Fibroblast of pulmonary artery (primary cell): ENCODE data around the gene COX4I1.

Experiments
- DNase-seq: peaks from one replicate; pipeline ENCODE4 v3.0.0-alpha.2; 2010; ENCODE audit warnings: low read depth
- H3K4me3 ChIP-seq: replicated peaks from 2 replicates; pipeline ENCODE4 v1.5.1; 2011; ENCODE audit warnings: low read depth, mild to moderate bottlenecking, control low read depth, low read length, moderate library complexity
- TF ChIP-seq, protein P1 (sequence below): IDR thresholded peaks from 2 replicates; pipeline ENCODE4 v1.5.1; 2011; ENCODE audit warnings: mild to moderate bottlenecking, control low read depth, low read length, inconsistent platforms; ENCODE audit errors: missing control alignments

The COX4I1 gene

DNA sequence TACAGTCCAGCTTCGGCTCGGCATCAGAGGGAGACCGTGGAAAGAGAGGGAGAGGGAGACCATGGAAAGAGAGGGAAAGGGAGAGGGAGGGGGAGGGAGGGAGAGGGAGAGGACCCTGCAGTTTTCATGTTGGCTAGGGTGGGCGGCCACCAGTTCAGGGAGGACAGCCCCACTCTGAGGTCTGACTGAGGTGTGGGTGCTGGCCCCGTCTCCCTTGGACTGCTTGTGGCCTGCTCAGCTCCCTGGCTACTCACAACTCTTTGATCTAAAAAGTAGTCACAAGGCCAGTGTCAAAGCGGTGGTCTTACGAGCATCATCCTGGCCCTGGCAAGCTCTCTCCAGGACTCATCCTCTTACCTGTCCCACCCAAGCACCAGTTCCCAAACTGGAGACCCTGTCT, 9.4 kb downstream of the COX4I1 start:
- no peak for DNase-seq
- no peak overlapping the region for H3K4me3 ChIP-seq
- TF ChIP-seq, protein P1, sequence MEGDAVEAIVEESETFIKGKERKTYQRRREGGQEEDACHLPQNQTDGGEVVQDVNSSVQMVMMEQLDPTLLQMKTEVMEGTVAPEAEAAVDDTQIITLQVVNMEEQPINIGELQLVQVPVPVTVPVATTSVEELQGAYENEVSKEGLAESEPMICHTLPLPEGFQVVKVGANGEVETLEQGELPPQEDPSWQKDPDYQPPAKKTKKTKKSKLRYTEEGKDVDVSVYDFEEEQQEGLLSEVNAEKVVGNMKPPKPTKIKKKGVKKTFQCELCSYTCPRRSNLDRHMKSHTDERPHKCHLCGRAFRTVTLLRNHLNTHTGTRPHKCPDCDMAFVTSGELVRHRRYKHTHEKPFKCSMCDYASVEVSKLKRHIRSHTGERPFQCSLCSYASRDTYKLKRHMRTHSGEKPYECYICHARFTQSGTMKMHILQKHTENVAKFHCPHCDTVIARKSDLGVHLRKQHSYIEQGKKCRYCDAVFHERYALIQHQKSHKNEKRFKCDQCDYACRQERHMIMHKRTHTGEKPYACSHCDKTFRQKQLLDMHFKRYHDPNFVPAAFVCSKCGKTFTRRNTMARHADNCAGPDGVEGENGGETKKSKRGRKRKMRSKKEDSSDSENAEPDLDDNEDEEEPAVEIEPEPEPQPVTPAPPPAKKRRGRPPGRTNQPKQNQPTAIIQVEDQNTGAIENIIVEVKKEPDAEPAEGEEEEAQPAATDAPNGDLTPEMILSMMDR = no peak

GRCh38 chr16:85809645-85810044, 10.2 kb downstream of the COX4I1 start:
- TF ChIP-seq, protein P1 = no peak
- H3K4me3 ChIP-seq = no peak overlapping the region
- DNase-seq = no peak

GRCh38 chr16:85810097-85810741, 10.7 kb downstream of the COX4I1 start:
- no peak for DNase-seq
- no peak overlapping the region for H3K4me3 ChIP-seq
- TF ChIP-seq, protein P1 = no peak

DNA sequence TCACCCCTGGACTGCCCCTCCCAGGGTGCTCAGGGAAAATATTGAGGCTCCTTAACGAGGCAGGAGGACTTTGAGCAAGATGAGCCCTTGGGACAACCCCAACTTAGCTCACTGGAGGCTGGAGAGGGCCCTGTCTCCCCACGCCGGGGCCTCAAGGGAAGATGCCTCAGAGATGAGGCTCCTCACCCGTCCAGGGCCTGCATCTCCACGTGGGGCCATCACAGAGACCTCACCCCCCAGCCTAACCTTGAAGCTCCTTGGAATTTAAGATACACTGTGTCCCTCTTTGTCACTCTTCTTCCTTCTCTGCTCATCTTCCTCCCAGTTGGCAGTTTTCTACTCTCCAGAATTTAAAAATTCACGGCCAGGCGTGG, 11.2 kb downstream of the COX4I1 start:
- no peak for DNase-seq
- TF ChIP-seq, protein P1 = no peak
- H3K4me3 ChIP-seq = no peak overlapping the region

- no peak overlapping the region for H3K4me3 ChIP-seq
- TF ChIP-seq, protein P1 = no peak
- DNase-seq = no peak
Measured at GRCh38 chr16:85812031-85812807, 12.7 kb downstream of the COX4I1 start.

GRCh38 chr16:85812811-85813700, 13.6 kb downstream of the COX4I1 start:
- TF ChIP-seq, protein P1 = no peak
- no peak overlapping the region for H3K4me3 ChIP-seq
- no peak for DNase-seq
